ENCODE results near the gene PPFIBP1.

DNA sequence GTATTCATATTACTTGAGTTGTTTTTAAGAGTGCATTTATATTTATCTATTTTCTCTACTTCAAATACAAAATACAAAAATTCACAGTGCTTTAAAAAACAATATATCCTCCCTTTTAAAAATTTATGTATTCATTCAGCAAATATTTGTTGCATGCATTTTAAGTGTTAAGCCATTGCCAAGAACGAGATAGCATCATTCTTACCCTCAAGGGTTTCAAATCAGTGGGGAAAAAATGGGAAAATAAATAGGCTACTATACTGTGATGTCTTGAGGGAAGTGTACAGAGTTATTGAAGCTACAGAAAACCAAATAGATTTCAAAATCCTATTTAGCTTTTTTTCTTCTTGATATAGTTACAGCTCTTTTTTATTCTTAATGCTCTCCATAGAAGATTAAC is 209.8 kb downstream of the PPFIBP1 start:
- TF ChIP-seq, protein P1, sequence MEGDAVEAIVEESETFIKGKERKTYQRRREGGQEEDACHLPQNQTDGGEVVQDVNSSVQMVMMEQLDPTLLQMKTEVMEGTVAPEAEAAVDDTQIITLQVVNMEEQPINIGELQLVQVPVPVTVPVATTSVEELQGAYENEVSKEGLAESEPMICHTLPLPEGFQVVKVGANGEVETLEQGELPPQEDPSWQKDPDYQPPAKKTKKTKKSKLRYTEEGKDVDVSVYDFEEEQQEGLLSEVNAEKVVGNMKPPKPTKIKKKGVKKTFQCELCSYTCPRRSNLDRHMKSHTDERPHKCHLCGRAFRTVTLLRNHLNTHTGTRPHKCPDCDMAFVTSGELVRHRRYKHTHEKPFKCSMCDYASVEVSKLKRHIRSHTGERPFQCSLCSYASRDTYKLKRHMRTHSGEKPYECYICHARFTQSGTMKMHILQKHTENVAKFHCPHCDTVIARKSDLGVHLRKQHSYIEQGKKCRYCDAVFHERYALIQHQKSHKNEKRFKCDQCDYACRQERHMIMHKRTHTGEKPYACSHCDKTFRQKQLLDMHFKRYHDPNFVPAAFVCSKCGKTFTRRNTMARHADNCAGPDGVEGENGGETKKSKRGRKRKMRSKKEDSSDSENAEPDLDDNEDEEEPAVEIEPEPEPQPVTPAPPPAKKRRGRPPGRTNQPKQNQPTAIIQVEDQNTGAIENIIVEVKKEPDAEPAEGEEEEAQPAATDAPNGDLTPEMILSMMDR (IDR thresholded peaks at IDR 0.05): no peak
- TF ChIP-seq EZH2 (IDR thresholded peaks at IDR 0.05; ENCODE audit: borderline replicate concordance, insufficient read depth, low read depth, low read length, poor library complexity, severe bottlenecking): no peak
